Panc1 (cell line): ENCODE measurements around the gene PLD3. TPM values are rescaled to one million over a fixed set of nuclear protein-coding genes. Genes with fewer than 3 reads are reported as not detected.

Experiments used
- ATAC-seq: fragments of 200-7000 bp; cut with Tn5 transposase; 2 replicates; pipeline ENCODE4 v1.9.1; 2020; ENCODE audit warnings: mild to moderate bottlenecking, moderate library complexity
- BruUV-seq: library from RNA; stranded (reverse); fragments of 400-500 nt; replicated peaks from 2 replicates; lab custom pipeline; 2021; lab: Mats Ljungman, UMichigan
- CTCF ChIA-PET: fragments of 300-600 bp; sonication (Branson Sonifier 250); formaldehyde crosslinking; loops from one replicate; lab custom pipeline; 2022; ENCODE audit warnings: antibody characterized with exemption; lab: Charles Lee
- POLR2A ChIA-PET: fragments of 300-600 bp; sonication (Branson Sonifier 250); formaldehyde crosslinking; loops from one replicate; lab custom pipeline; 2022; ENCODE audit warnings: antibody characterized with exemption; lab: Charles Lee
- DNase-seq: peaks from one replicate; pipeline ENCODE4 v3.0.0-alpha.2; 2010; ENCODE audit warnings: low read depth, low spot score
- H3K27ac ChIP-seq: 2 replicates; pipeline ENCODE4 v1.5.1; 2011; ENCODE audit warnings: mild to moderate bottlenecking, low read length, inconsistent platforms
- H3K27me3 ChIP-seq: fragments of 200-500 bp; sonication (Bioruptor generic); 2 replicates; pipeline ENCODE4 v1.6.0; 2014; ENCODE audit warnings: low read length, inconsistent platforms; ENCODE audit not compliant: control insufficient read depth, insufficient read depth
- H3K36me3 ChIP-seq: fragments of 200-500 bp; sonication (Bioruptor generic); 2 replicates; pipeline ENCODE4 v1.5.1; 2014; ENCODE audit warnings: inconsistent platforms, mild to moderate bottlenecking, low read length, moderate library complexity; ENCODE audit not compliant: control insufficient read depth, insufficient read depth
- H3K4me1 ChIP-seq: 2 replicates; pipeline ENCODE4 v1.5.1; 2011; ENCODE audit warnings: inconsistent platforms, mild to moderate bottlenecking, low read length, moderate library complexity; ENCODE audit not compliant: control insufficient read depth, insufficient read depth
- H3K4me3 ChIP-seq, 2 experiments: 2 replicates each; pipeline ENCODE4 v1.5.1; 2011 to 2012; ENCODE audit warnings: low read depth in 2 of 2, low read length in 2 of 2, mild to moderate bottlenecking in 2 of 2, inconsistent platforms in 1 of 2, moderate library complexity in 1 of 2
- H3K9me3 ChIP-seq: fragments of 200-500 bp; sonication (Bioruptor generic); 2 replicates; pipeline ENCODE4 v1.5.1; 2014; ENCODE audit warnings: low read depth, mild to moderate bottlenecking, inconsistent platforms, low read length, moderate library complexity; ENCODE audit not compliant: control insufficient read depth, insufficient read depth
- POLR2AphosphoS5 ChIP-seq: IDR thresholded peaks from 2 replicates; pipeline ENCODE4 v1.6.1; 2012; ENCODE audit warnings: mild to moderate bottlenecking, low read depth, low read length, moderate library complexity
- SIN3A ChIP-seq: IDR thresholded peaks from 2 replicates; pipeline ENCODE4 v1.6.1; 2012; ENCODE audit warnings: low read depth, mild to moderate bottlenecking, low read length, moderate library complexity, borderline replicate concordance; ENCODE audit not compliant: insufficient read depth
- TCF7L2 ChIP-seq: IDR thresholded peaks from 2 replicates; pipeline ENCODE4 v1.6.1; 2011; ENCODE audit warnings: mild to moderate bottlenecking, low read depth, low read length, inconsistent platforms
- in situ Hi-C: cut with HindIII; loops from 2 replicates; pipeline ENCODE4 v1.10.0; 2016; ENCODE audit warnings: low sequenced_read_pairs, low pct_unique_long_range_greater_than_20kb
- intact Hi-C: fragments of 100-400 bp; cut with micrococcal nuclease; formaldehyde crosslinking; loops from one replicate; pipeline ENCODE4 v1.10.0; 2022; ENCODE audit not compliant: unreplicated experiment
- total RNA-seq: library from RNA; stranded (reverse); gene quantifications from one replicate; pipeline ENCODE4 v1.2.1, GENCODE V29; 2021; ENCODE audit not compliant: unreplicated experiment
- TF ChIP-seq, protein P1 (sequence below): fragments of 450-650 bp; IDR thresholded peaks from 2 replicates; pipeline ENCODE4 v1.5.1; 2017; ENCODE audit warnings: mild to moderate bottlenecking
- TF ChIP-seq, protein P2 (sequence below), 2 experiments: IDR thresholded peaks; 2 replicates each; pipeline ENCODE4 v1.6.1; 2011 to 2012; ENCODE audit warnings: low read depth in 2 of 2, control low read depth in 1 of 2, low read length in 1 of 2, mild to moderate bottlenecking in 1 of 2, moderate library complexity in 1 of 2; ENCODE audit not compliant: insufficient read depth in 1 of 2

Gene PLD3
- total RNA-seq, 1 experiment from 2014 or later: 81.8 TPM

DNA sequence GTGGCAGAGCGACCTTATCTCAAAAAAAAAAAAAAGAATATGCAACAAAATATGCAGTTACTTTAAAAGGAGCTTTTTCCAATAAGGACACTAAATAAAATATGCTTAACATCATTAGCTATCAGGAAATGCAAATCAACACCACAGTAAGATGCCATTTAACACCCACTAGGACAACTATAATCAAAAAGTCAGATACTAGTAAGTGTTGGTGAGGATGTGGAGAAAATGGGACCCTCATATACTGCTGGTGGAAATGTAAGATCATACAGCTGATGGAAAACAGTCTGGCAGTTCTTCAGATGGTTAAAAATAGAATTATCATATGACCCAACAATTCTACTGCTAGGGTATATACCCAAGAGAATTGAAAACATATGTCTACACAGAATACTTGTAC, 38.8 kb upstream of the PLD3 start:
- DNase-seq (no peak), ATAC-seq (no peak)
- H3K4me3 ChIP-seq: no peak overlapping the region
- BruUV-seq: no TSS peak
- H3K4me1 ChIP-seq: no peaks in the 10 kb centered on the region
- no peak overlapping the region for H3K27ac ChIP-seq
- TF ChIP-seq, protein P1, sequence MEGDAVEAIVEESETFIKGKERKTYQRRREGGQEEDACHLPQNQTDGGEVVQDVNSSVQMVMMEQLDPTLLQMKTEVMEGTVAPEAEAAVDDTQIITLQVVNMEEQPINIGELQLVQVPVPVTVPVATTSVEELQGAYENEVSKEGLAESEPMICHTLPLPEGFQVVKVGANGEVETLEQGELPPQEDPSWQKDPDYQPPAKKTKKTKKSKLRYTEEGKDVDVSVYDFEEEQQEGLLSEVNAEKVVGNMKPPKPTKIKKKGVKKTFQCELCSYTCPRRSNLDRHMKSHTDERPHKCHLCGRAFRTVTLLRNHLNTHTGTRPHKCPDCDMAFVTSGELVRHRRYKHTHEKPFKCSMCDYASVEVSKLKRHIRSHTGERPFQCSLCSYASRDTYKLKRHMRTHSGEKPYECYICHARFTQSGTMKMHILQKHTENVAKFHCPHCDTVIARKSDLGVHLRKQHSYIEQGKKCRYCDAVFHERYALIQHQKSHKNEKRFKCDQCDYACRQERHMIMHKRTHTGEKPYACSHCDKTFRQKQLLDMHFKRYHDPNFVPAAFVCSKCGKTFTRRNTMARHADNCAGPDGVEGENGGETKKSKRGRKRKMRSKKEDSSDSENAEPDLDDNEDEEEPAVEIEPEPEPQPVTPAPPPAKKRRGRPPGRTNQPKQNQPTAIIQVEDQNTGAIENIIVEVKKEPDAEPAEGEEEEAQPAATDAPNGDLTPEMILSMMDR: no peak
- TF ChIP-seq SIN3A: no peak
- TF ChIP-seq, protein P2, sequence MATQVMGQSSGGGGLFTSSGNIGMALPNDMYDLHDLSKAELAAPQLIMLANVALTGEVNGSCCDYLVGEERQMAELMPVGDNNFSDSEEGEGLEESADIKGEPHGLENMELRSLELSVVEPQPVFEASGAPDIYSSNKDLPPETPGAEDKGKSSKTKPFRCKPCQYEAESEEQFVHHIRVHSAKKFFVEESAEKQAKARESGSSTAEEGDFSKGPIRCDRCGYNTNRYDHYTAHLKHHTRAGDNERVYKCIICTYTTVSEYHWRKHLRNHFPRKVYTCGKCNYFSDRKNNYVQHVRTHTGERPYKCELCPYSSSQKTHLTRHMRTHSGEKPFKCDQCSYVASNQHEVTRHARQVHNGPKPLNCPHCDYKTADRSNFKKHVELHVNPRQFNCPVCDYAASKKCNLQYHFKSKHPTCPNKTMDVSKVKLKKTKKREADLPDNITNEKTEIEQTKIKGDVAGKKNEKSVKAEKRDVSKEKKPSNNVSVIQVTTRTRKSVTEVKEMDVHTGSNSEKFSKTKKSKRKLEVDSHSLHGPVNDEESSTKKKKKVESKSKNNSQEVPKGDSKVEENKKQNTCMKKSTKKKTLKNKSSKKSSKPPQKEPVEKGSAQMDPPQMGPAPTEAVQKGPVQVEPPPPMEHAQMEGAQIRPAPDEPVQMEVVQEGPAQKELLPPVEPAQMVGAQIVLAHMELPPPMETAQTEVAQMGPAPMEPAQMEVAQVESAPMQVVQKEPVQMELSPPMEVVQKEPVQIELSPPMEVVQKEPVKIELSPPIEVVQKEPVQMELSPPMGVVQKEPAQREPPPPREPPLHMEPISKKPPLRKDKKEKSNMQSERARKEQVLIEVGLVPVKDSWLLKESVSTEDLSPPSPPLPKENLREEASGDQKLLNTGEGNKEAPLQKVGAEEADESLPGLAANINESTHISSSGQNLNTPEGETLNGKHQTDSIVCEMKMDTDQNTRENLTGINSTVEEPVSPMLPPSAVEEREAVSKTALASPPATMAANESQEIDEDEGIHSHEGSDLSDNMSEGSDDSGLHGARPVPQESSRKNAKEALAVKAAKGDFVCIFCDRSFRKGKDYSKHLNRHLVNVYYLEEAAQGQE (IDR thresholded peaks at IDR 0.05; ENCODE audit: insufficient read depth in 1 of 2, low read depth in 2 of 2, low read length in 1 of 2): no peak
- TF ChIP-seq TCF7L2: no peak
- TF ChIP-seq POLR2AphosphoS5: no peak
- H3K9me3 ChIP-seq: no peaks in the 10 kb centered on the region
- intact Hi-C loops (loop anchor here (5.0 kb wide), 1 partner anchor 133 kb away; the partner anchor contains the start of gene SERTAD3), in situ Hi-C loops (loop anchor here (10.0 kb wide), 1 partner anchor 1785 kb away; no protein-coding TSS in a partner anchor)
- no peaks in the 10 kb centered on the region for H3K36me3 ChIP-seq
- H3K27me3 ChIP-seq: peaks cover 8% of the 10 kb centered on the region
- ChIA-PET CTCF (interaction anchor here (0.6 to 8.5 kb wide), 17 partner anchors 11 to 402 kb away, joined by 3 to 498 read pairs (median 5); no protein-coding TSS in a partner anchor), POLR2A (interaction anchor here (0.5 to 1.9 kb wide), 11 partner anchors 10 to 419 kb away, joined by 3 to 17 read pairs (median 4); no protein-coding TSS in a partner anchor)

DNA sequence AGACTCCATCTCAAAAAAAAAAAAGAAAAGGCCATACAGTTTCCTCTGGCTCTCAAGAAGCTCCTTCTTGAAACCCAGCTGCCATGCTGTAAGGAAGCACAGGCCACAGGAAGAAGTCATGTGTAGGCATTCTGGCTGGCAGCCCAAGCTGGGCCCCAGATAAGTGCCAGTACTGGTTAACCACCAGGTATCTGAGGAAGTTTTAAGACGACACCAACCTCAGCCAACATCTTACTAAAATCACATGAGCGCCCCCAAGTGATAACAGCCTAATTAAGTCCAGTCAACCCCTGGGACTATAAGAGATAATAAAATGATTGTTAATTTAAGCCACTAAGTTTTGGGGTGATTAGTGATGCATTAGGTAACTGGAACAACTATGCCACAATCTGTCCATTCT, 36.0 kb upstream of the PLD3 start:
- H3K27me3 ChIP-seq: peaks cover 12% of the 10 kb centered on the region; the same call in 1 of the 2 replicates
- ATAC-seq (no peak), DNase-seq (no peak)
- no peak overlapping the region for H3K4me3 ChIP-seq
- ChIA-PET CTCF (interaction anchor here (0.6 to 5.3 kb wide), 6 partner anchors 8 to 1809 kb away, joined by 3 to 128 read pairs (median 3); no protein-coding TSS in a partner anchor), POLR2A (interaction anchor here (0.5 to 0.6 kb wide), 2 partner anchors 10 to 69 kb away, joined by 3 read pairs; no protein-coding TSS in a partner anchor)
- H3K9me3 ChIP-seq: no peaks in the 10 kb centered on the region
- BruUV-seq: no TSS peak
- TF ChIP-seq POLR2AphosphoS5 (no peak), TCF7L2 (no peak), SIN3A (no peak)
- TF ChIP-seq, protein P1: no peak
- TF ChIP-seq, protein P2 (IDR thresholded peaks at IDR 0.05; ENCODE audit: insufficient read depth in 1 of 2, low read depth in 2 of 2, low read length in 1 of 2): no peak
- in situ Hi-C loops (no loop called here), intact Hi-C loops (no loop called here)
- no peaks in the 10 kb centered on the region for H3K36me3 ChIP-seq
- H3K4me1 ChIP-seq: no peaks in the 10 kb centered on the region
- H3K27ac ChIP-seq: no peak overlapping the region
